Thyroid gland (tissue), 4 donors: ENCODE measurements around the gene CCDC34. TPM values are rescaled to one million over a fixed set of nuclear protein-coding genes. Genes with fewer than 3 reads are reported as not detected.

Experiments used
- DNase-seq, 2 donors: peaks; one replicate each; pipeline ENCODE4 v3.0.0-alpha.2; 2019
- H3K27ac ChIP-seq, 3 donors: fragments of 200-600 bp; sonication (generic); 1 replicate in 2 of 3; 2 replicates in 1 of 3; pipeline ENCODE4 v1.5.1; 2016 to 2019; ENCODE audit warnings: mild to moderate bottlenecking in 1 of 3, moderate library complexity in 1 of 3
- H3K27me3 ChIP-seq: fragments of 200-600 bp; sonication (generic); one replicate; pipeline ENCODE4 v1.5.1; 2019
- H3K36me3 ChIP-seq, 2 donors: fragments of 200-600 bp; sonication (generic); one replicate each; pipeline ENCODE4 v1.5.1; 2016 to 2019
- H3K4me1 ChIP-seq, 2 donors: fragments of 200-600 bp; sonication (generic); one replicate each; pipeline ENCODE4 v1.5.1; 2017 to 2019
- H3K4me3 ChIP-seq, 3 donors: fragments of 200-600 bp; sonication (generic); replicated peaks in 1 of 3; 1 replicate in 2 of 3; 2 replicates in 1 of 3; pipeline ENCODE4 v1.5.1; 2016; ENCODE audit warnings: mild to moderate bottlenecking in 1 of 3
- H3K9me3 ChIP-seq: fragments of 200-600 bp; sonication (generic); one replicate; pipeline ENCODE4 v1.5.1; 2017
- CTCF ChIP-seq, 6 experiments: fragments of 200-600 bp in 3 of 6; fragments of 450-650 bp in 3 of 6; sonication (generic) in 3 of 6; IDR thresholded peaks; one replicate each; pipeline ENCODE4 v1.5.1; 2016 to 2019; ENCODE audit warnings: antibody characterized with exemption in 6 of 6, mild to moderate bottlenecking in 2 of 6, inconsistent platforms in 1 of 6, moderate library complexity in 1 of 6
- POLR2A ChIP-seq, 2 donors: fragments of 450-650 bp; IDR thresholded peaks; one replicate each; pipeline ENCODE4 v1.6.1; 2017; ENCODE audit warnings: antibody characterized with exemption in 2 of 2, mild to moderate bottlenecking in 2 of 2, moderate library complexity in 1 of 2
- WGBS, 2 donors: methylation state at CpG; one replicate each; pipeline ENCODE4 v1.1.5; 2017; 5-methylcytosine and 5-hydroxymethylcytosine counted together
- intact Hi-C: fragments of 100-400 bp; cut with DNase I; formaldehyde crosslinking; loops from one replicate; pipeline ENCODE4 v1.15.1; 2023
- total RNA-seq, 4 donors: library from RNA; depleted of rRNA; stranded (reverse); fragments of >200 nt; gene quantifications; one replicate each; pipeline ENCODE4 v1.2.3, GENCODE V29; 2016

Gene CCDC34
- total RNA-seq, 4 donors from 2014 or later, result 2.1 to 4.6 (median 3.9) TPM

GRCh38 chr11:27296497-27296896, 66.5 kb downstream of the CCDC34 start:
- no peaks in the 10 kb centered on the region for H3K36me3 ChIP-seq
- intact Hi-C loops, result loop anchor here (5.0 to 10.0 kb wide), 2 partner anchors 109 to 188 kb away; no protein-coding TSS in a partner anchor
- H3K9me3 ChIP-seq, result no peaks in the 10 kb centered on the region
- H3K4me3 ChIP-seq, result no peak overlapping the region
- TF ChIP-seq POLR2A (IDR thresholded peaks at IDR 0.05) (no peak), CTCF (IDR thresholded peaks at IDR 0.05) (peak in 5 of 6 experiments; percentile 27 to 78 (median 60))
- 43 to 56% methylated on average over 3 of the region's 3 CpGs for WGBS, 2 donors
- DNase-seq, result no peak
- no peak overlapping the region for H3K27ac ChIP-seq
- H3K4me1 ChIP-seq, result no peaks in the 10 kb centered on the region
- H3K27me3 ChIP-seq, result no peaks in the 10 kb centered on the region

DNA sequence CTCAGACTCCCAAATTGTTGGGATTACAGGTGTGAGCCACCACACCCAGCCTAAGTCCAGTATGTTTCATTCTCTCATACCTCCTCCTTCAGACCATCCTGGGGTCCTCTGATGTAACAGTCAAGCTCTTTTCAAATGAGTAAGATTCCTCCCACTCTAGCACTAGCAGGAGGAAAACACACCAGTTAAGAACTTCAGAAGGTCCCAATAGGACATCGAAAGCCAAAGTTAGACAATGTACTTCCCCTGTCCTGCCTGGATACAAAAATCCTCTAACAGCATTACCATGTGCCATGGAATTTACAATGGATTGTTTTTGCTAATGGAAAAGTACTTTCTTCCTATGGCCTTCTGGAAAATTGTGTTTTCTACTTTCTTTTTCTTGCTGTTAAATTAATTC, 67.1 kb downstream of the CCDC34 start:
- Histone ChIP-seq H3K4me1 (no peaks in the 10 kb centered on the region), H3K9me3 (no peaks in the 10 kb centered on the region), H3K4me3 (no peak overlapping the region), H3K27ac (no peak overlapping the region), H3K36me3 (no peaks in the 10 kb centered on the region), H3K27me3 (no peaks in the 10 kb centered on the region)
- WGBS, 2 donors, result 85 to 97% methylated on average over 1 of the region's 1 CpG
- TF ChIP-seq CTCF (IDR thresholded peaks at IDR 0.05), result no peak
- no peak for TF ChIP-seq POLR2A (IDR thresholded peaks at IDR 0.05)
- intact Hi-C loops, result loop anchor here (5.0 to 10.0 kb wide), 2 partner anchors 109 to 189 kb away; no protein-coding TSS in a partner anchor
- DNase-seq, result no peak

DNA sequence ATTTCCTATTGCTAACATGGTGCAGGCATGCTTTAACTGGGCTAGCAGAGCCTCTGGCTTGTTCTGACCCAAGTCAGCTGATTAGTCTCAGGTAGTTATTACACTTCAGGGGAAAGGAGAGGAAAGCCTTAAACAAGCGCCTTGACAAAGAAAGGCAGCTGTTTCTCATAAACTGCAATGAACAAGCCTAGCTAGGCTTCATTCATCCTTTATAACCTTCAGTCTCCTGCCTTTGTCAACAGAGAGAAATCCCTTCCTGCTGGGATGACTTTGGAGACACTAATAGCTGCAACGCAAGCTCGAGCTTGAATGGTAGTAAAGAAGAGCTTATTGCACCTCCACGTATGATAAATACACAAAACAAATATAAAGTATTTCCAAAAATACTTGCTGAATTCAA, 68.4 kb downstream of the CCDC34 start:
- no peaks in the 10 kb centered on the region for H3K36me3 ChIP-seq
- DNase-seq, result no peak
- WGBS, 2 donors, result 91 to 95% methylated on average over 4 of the region's 4 CpGs
- no peaks in the 10 kb centered on the region for H3K9me3 ChIP-seq
- no peaks in the 10 kb centered on the region for H3K27me3 ChIP-seq
- no peaks in the 10 kb centered on the region for H3K4me1 ChIP-seq
- H3K4me3 ChIP-seq, result no peak overlapping the region
- TF ChIP-seq CTCF (IDR thresholded peaks at IDR 0.05) (no peak), POLR2A (IDR thresholded peaks at IDR 0.05) (no peak)
- no peak overlapping the region for H3K27ac ChIP-seq
- intact Hi-C loops, result loop anchor here (5.0 to 10.0 kb wide), 2 partner anchors 107 to 190 kb away; no protein-coding TSS in a partner anchor

DNA sequence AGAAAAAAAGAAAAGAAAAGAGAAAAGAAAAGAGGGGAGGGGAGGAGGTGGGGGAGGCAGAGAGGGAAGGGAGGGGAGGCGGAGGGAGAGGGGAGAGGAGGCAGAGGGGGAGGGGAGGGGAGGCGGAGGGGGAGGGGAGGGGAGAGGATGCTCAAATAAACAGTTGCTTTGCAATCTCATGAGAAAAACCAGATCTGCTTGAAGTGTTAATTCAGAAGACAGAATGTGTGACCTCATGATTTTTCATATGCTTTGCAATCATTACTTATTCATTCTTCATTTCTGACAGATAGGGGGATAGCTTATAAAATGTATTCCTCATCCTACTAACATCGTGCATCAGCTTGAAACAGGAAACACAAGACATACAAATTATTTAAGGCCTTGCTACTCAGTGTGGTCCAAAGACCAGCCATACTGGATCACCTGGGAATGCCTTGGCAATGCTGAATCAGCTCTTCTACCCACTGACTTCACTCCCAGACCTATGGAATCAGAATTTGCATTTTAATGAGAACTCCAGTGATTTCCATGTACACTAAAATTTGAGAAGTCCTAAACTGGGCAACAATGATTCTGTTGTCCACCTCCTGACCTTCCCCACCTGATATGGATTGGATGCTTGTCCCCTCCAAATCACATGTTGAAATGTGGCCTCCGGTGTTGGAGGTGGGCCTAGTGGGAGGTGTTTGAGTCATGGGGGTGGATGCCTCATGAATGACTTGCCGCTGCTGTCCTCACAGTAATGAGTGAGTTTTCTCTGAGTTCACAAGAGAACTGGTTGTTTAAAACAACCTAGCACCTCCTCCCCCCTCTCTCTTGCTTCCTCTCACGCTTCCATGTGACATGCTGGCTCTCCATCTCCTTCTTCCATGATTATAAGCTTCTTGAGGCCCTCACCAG, 69.2 kb downstream of the CCDC34 start:
- DNase-seq, result no peak
- 75 to 92% methylated on average over 6 of the region's 6 CpGs for WGBS, 2 donors
- H3K4me3 ChIP-seq, result no peak overlapping the region
- intact Hi-C loops, result loop anchor here (10.0 kb wide), 1 partner anchor 191 kb away; no protein-coding TSS in a partner anchor
- H3K27me3 ChIP-seq, result no peaks in the 10 kb centered on the region
- H3K9me3 ChIP-seq, result no peaks in the 10 kb centered on the region
- no peak overlapping the region for H3K27ac ChIP-seq
- H3K4me1 ChIP-seq, result no peaks in the 10 kb centered on the region
- TF ChIP-seq POLR2A (IDR thresholded peaks at IDR 0.05) (no peak), CTCF (IDR thresholded peaks at IDR 0.05) (no peak)
- H3K36me3 ChIP-seq, result no peaks in the 10 kb centered on the region

DNA sequence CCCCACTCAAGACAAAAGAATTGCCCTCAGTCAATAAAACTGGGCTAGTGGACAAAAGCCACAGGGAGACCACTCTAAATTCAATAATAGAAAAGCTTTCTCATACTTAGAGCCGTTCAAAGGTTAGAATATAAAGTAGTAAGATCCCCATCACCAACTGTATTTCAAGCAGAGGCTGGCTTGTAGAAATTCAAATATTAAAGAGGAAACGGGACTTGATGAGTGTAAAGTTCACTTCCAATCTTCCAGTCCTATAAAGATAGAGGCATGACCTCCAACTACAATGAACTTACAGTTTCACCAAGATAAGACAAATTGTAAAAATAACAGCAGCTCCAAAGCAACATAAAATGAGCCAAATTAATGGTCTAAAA, 70.4 kb downstream of the CCDC34 start:
- no peak overlapping the region for H3K27ac ChIP-seq
- H3K4me1 ChIP-seq, result no peaks in the 10 kb centered on the region
- WGBS, 2 donors, result 44 to 83% methylated on average over 2 of the region's 2 CpGs
- H3K36me3 ChIP-seq, result no peaks in the 10 kb centered on the region
- H3K9me3 ChIP-seq, result no peaks in the 10 kb centered on the region
- intact Hi-C loops, result loop anchor here (10.0 kb wide), 1 partner anchor 192 kb away; no protein-coding TSS in a partner anchor
- no peak overlapping the region for H3K4me3 ChIP-seq
- no peaks in the 10 kb centered on the region for H3K27me3 ChIP-seq
- DNase-seq, result no peak
- TF ChIP-seq CTCF (IDR thresholded peaks at IDR 0.05), result no peak
- no peak for TF ChIP-seq POLR2A (IDR thresholded peaks at IDR 0.05)
